GM21381 (cell line): ENCODE measurements around the gene GATAD1.
A peak's percentile ranks its signal among the peaks of the same experiment; 100 is the strongest.
"Not testable (repeated sequence)": the region's sequence is repeated elsewhere in the genome, so short reads cannot be mapped to it uniquely, and the experiment has no call there.

Source experiments
- ATAC-seq: cut with Tn5 transposase; IDR thresholded peaks from one replicate; pipeline ENCODE4 v1.9.1; 2021; ENCODE audit warnings: mild to moderate bottlenecking, moderate library complexity; ENCODE audit not compliant: unreplicated experiment

The GATAD1 gene

GRCh38 chr7:92436612-92437445, 10.5 kb upstream of the GATAD1 start:
- no peak for ATAC-seq

- ATAC-seq: no peak
Measured at GRCh38 chr7:92437956-92438491, 9.3 kb upstream of the GATAD1 start.

DNA sequence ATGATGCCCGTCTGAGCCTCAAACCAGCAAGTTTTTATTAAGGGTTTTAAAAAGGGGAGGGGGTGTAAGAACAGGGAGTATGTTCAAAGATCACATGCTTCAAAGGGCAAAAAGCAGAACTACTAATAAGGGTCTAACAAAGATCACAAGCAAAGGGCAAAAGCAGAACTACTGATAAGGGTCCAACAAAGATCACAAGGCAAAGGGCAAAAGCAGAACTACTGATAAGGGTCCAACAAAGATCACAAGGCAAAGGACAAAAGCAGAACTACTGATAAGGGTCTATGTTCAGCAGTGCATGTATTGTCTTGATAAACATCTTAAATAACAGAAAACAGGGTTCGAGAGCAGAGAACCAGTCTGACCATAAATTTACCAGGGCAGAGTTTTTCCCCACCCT, 4.6 kb upstream of the GATAD1 start:
- not testable (repeated sequence) for ATAC-seq

GRCh38 chr7:92446869-92447344, 375 bp upstream of the GATAD1 start:
- no peak for ATAC-seq

GRCh38 chr7:92448205-92448747, 994 bp downstream of the GATAD1 start:
- peak; percentile 44 for ATAC-seq

DNA sequence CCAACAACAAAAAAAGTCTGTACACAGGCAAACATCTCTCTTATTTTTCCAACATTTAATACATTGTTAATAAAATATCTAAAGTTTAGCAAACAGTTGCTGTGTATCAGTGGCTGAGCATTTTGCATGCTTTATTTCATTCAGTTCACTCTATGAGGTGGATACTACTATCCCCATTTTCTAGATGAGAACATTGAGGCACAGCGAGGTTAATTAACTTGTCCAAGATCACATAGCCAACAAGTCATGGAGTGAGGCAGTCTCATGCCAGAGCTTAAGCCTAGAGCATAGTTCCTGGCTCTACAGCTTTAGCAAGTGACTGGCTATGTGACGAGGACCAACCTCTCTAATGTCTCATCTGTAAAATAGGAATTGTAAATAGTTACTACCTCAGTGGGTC, 4.4 kb downstream of the GATAD1 start:
- no peak for ATAC-seq

- no peak for ATAC-seq
Measured at GRCh38 chr7:92456236-92456635, 9.0 kb downstream of the GATAD1 start.

DNA sequence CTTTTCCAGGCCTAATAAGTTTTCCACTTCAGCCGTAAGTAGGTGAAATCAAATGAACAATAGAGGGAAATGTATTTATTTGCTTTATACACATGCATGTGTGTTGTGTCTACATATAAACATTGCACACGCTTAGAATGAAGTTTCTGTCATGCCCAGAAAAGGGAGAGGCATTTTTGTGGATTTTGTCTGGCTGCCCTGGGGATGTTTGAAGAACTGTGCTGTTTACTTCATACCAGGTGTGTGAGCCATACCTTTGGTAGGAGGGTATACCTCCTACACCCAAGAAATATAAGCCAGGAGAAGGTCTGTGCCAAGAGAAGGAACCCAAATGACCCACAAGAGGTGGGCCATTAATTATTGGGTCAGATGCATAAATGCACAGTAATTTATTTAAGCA, 12.8 kb downstream of the GATAD1 start:
- ATAC-seq: no peak

DNA sequence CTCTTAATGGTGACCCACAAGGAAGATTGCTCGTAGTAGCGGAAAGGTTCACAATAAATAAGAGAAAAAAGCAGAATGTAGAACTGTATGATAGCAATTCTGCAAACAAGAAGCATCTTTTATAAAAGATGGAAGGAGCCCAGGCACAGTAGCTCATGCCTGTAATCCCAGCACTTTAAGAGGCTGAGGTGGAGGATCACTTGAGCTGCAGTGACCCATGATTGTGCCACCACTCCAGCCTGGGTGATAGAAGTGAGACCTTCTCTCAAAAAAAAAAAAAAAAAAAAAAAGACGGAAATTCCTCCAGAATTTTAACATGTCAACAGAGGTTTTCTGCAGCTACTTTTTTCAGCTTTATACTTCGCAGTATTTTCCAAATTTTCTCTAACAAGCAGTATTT, 13.2 kb downstream of the GATAD1 start:
- no peak for ATAC-seq

GRCh38 chr7:92461027-92462003, 14.0 kb downstream of the GATAD1 start:
- no peak for ATAC-seq

- ATAC-seq: no peak
Measured at GRCh38 chr7:92462560-92462959, 15.3 kb downstream of the GATAD1 start.

DNA sequence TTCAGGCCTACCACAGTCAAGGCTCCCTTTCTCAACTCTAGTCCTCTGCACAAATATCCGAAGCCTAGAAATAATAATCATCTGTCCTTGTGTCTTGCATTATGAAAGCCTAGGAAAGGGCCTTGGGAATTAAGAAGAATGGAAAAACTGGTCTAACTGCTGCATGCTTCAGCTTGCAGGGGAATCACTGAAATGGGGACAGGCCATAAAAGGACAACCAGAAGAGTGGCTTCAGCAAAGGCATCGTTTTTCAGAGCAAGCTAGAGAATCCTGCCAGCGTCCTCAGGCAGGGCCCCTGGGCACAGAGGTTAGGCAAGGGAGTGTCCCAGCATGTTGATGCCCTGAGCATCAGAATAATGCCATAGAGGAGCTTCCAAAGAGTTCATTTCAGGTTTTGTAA, 17.2 kb downstream of the GATAD1 start:
- ATAC-seq: no peak

DNA sequence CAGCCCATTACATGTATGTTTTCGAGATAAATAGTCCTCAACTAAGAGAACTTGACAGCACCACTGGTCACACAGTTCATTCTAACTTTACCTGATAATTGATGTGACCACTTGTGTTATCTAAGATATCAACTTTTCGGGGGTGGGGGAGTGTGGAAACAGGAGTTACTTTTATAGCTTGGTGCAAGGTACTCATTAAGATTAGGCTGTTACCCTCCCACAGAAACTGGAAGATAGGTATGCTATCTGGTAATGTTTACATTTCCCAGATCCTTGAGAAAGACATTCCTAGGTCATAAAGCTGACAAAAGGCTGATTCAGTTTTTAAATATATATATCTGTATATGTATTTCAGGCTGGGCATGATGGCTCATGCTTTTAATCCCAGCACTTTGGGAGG, 19.4 kb downstream of the GATAD1 start:
- no peak for ATAC-seq

DNA sequence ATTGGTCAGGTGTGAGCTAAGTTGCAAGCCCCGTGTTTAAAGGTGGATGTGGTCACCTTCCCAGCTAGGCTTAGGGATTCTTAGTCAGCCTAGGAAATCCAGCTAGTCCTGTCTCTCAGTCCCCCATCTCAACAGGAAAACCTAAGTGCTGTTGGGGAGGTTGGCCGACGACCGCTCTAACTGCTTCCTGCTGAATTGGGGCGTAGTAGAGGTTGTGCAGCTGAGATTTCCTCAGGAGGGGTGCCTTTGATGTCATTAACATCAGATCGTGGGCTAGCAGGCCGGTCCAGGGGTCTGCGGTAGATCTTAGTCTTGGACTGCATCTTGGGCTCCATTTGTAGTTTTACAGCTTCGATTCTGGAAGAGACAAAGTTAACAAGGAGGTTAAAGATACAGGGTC, 21.3 kb downstream of the GATAD1 start:
- not testable (repeated sequence) for ATAC-seq

- ATAC-seq: not testable (repeated sequence)
Measured at GRCh38 chr7:92473989-92474388, 26.7 kb downstream of the GATAD1 start.

- not testable (repeated sequence) for ATAC-seq
Measured at GRCh38 chr7:92475261-92475770, 28.0 kb downstream of the GATAD1 start.

GRCh38 chr7:92475851-92476590, 28.7 kb downstream of the GATAD1 start:
- ATAC-seq: not testable (repeated sequence)

- ATAC-seq: not testable (repeated sequence)
Measured at GRCh38 chr7:92477681-92478080, 30.4 kb downstream of the GATAD1 start, which contains the start of gene ERVW-1. Gene ERVW-1 (minus strand): TSS chr7:92477946. CDS start chr7:92470381, 7,565 bp downstream.

DNA sequence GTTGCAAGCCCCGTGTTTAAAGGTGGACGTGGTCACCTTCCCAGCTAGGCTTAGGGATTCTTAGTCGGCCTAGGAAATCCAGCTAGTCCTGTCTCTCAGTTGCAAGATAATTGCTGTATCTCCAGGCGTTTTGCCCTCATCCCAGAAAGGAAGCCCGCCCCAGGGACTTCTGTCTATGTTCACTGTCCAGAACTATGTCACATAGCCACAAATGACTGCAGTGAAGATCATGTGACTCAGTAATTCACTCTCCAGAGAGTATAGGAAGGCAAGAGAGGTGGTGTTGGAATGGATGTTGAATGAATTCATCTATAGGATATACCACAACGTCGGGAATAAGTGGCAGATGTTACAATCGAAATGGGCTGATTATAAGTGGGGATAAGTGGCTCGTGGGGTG, 30.8 kb downstream of the GATAD1 start:
- ATAC-seq: no peak

GRCh38 chr7:92478711-92479110, 31.4 kb downstream of the GATAD1 start:
- ATAC-seq: no peak
